H9 (cell line): Measurements from ENCODE around the gene PEPD. TPM values are rescaled to one million over a fixed set of nuclear protein-coding genes. Genes with fewer than 3 reads are reported as not detected.
A peak's percentile ranks its signal among the peaks of the same experiment; 100 is the strongest.

ENCODE experiments used
- DNase-seq: peaks from one replicate; pipeline ENCODE4 v3.0.0-alpha.2; 2017
- H2AFZ ChIP-seq: one replicate; pipeline ENCODE4 v1.6.1; 2013; ENCODE audit warnings: mild to moderate bottlenecking, low read length, control low read depth, moderate library complexity
- H2AK5ac ChIP-seq: 2 replicates; pipeline ENCODE4 v1.6.1; 2013; ENCODE audit warnings: low read length, control low read depth, mixed read lengths; ENCODE audit not compliant: insufficient read length
- H2BK120ac ChIP-seq: one replicate; pipeline ENCODE4 v1.6.1; 2013; ENCODE audit warnings: low read depth, mild to moderate bottlenecking, low read length, control low read depth, inconsistent platforms; ENCODE audit not compliant: poor library complexity, severe bottlenecking
- H2BK12ac ChIP-seq: 2 replicates; pipeline ENCODE4 v1.6.1; 2013; ENCODE audit warnings: low read length, control low read depth, mixed read lengths, low read depth; ENCODE audit not compliant: insufficient read length
- H2BK15ac ChIP-seq: 2 replicates; pipeline ENCODE4 v1.6.1; 2013; ENCODE audit warnings: low read depth, low read length, control low read depth
- H2BK20ac ChIP-seq: one replicate; pipeline ENCODE4 v1.6.1; 2013; ENCODE audit warnings: low read depth, mild to moderate bottlenecking, low read length, control low read depth, inconsistent platforms; ENCODE audit not compliant: poor library complexity, severe bottlenecking
- H2BK5ac ChIP-seq: 2 replicates; pipeline ENCODE4 v1.6.1; 2013; ENCODE audit warnings: low read length, control low read depth, mixed read lengths; ENCODE audit not compliant: insufficient read length
- H3K14ac ChIP-seq: 2 replicates; pipeline ENCODE4 v1.6.1; 2013; ENCODE audit warnings: low read length, control low read depth; ENCODE audit not compliant: insufficient read depth
- H3K18ac ChIP-seq: 2 replicates; pipeline ENCODE4 v1.6.1; 2013; ENCODE audit warnings: low read depth, mild to moderate bottlenecking, mixed read lengths, low read length, control low read depth; ENCODE audit not compliant: insufficient read length
- H3K23ac ChIP-seq: 2 replicates; pipeline ENCODE4 v1.6.1; 2013; ENCODE audit warnings: low read length, control low read depth, mixed read lengths, low read depth; ENCODE audit not compliant: insufficient read length
- H3K23me2 ChIP-seq: 2 replicates; pipeline ENCODE4 v1.6.1; 2013; ENCODE audit warnings: low read depth, mild to moderate bottlenecking, mixed read lengths, low read length, control low read depth; ENCODE audit not compliant: insufficient read length, poor library complexity, severe bottlenecking
- H3K27ac ChIP-seq: 2 replicates; pipeline ENCODE4 v1.5.1; 2013; ENCODE audit warnings: low read length, control low read depth, mixed read lengths, low read depth; ENCODE audit not compliant: insufficient read length
- H3K27me3 ChIP-seq: 2 replicates; pipeline ENCODE4 v1.6.1; 2013; ENCODE audit warnings: low read length, control low read depth, inconsistent platforms; ENCODE audit not compliant: insufficient read depth
- H3K4ac ChIP-seq: 2 replicates; pipeline ENCODE4 v1.6.1; 2013; ENCODE audit warnings: low read depth, mild to moderate bottlenecking, control low read depth, inconsistent platforms, low read length, moderate library complexity
- H3K4me1 ChIP-seq: 2 replicates; pipeline ENCODE4 v1.6.1; 2013; ENCODE audit warnings: low read length, control low read depth, inconsistent platforms; ENCODE audit not compliant: insufficient read depth
- H3K4me2 ChIP-seq: 2 replicates; pipeline ENCODE4 v1.6.1; 2013; ENCODE audit warnings: low read length, control low read depth, mixed read lengths; ENCODE audit not compliant: insufficient read length, insufficient read depth
- H3K56ac ChIP-seq: 2 replicates; pipeline ENCODE4 v1.6.1; 2013; ENCODE audit warnings: low read depth, mild to moderate bottlenecking, mixed read lengths, low read length, control low read depth; ENCODE audit not compliant: insufficient read length
- H3K79me1 ChIP-seq: 2 replicates; pipeline ENCODE4 v1.6.1; 2013; ENCODE audit warnings: low read depth, mild to moderate bottlenecking, moderate library complexity, low read length, control low read depth, inconsistent platforms; ENCODE audit not compliant: insufficient read depth, poor library complexity, severe bottlenecking
- H3K79me2 ChIP-seq: 2 replicates; pipeline ENCODE4 v1.6.1; 2013; ENCODE audit warnings: low read length, control low read depth, inconsistent platforms; ENCODE audit not compliant: insufficient read depth
- H3K9ac ChIP-seq: 2 replicates; pipeline ENCODE4 v1.6.1; 2013; ENCODE audit warnings: low read length, control low read depth, mixed read lengths; ENCODE audit not compliant: insufficient read length; ENCODE audit errors: extremely low read depth
- H3K9me3 ChIP-seq: one replicate; pipeline ENCODE4 v1.6.1; 2013; ENCODE audit warnings: low read depth, low read length, inconsistent platforms; ENCODE audit not compliant: control insufficient read depth
- H3T11ph ChIP-seq: one replicate; pipeline ENCODE4 v1.6.1; 2013; ENCODE audit warnings: mild to moderate bottlenecking, low read length, control low read depth, inconsistent platforms
- H4K20me1 ChIP-seq: one replicate; pipeline ENCODE4 v1.6.1; 2013; ENCODE audit not compliant: control insufficient read depth, insufficient read length, insufficient read depth
- H4K5ac ChIP-seq: 2 replicates; pipeline ENCODE4 v1.6.1; 2013; ENCODE audit warnings: low read depth, mild to moderate bottlenecking, mixed read lengths, low read length, control low read depth; ENCODE audit not compliant: insufficient read length
- H4K8ac ChIP-seq: replicated peaks from 2 replicates; pipeline ENCODE4 v1.6.1; 2013; ENCODE audit warnings: low read length, control low read depth, mixed read lengths, low read depth; ENCODE audit not compliant: insufficient read length
- H4K91ac ChIP-seq: 2 replicates; pipeline ENCODE4 v1.6.1; 2013; ENCODE audit warnings: low read depth, mild to moderate bottlenecking, moderate library complexity, mixed read lengths, low read length, control low read depth; ENCODE audit not compliant: insufficient read length
- H3K27ac Mint-ChIP-seq, 3 experiments: 2 replicates in 2 of 3; 3 replicates in 1 of 3; pipeline ENCODE4 v1.8.0; 2020 to 2021; ENCODE audit warnings: mixed read lengths in 3 of 3, mild to moderate bottlenecking in 1 of 3, moderate library complexity in 1 of 3
- H3K27me3 Mint-ChIP-seq: 2 replicates; pipeline ENCODE4 v1.8.0; 2021; ENCODE audit warnings: low read depth, mild to moderate bottlenecking, moderate library complexity, mixed read lengths
- H3K36me3 Mint-ChIP-seq, 3 experiments: 2 replicates in 2 of 3; 3 replicates in 1 of 3; pipeline ENCODE4 v1.8.0; 2020 to 2021; ENCODE audit warnings: low read depth in 3 of 3, mixed read lengths in 3 of 3; ENCODE audit not compliant: insufficient read depth in 1 of 3
- H3K4me1 Mint-ChIP-seq, 2 experiments: 2 replicates each; pipeline ENCODE4 v1.8.0; 2020; ENCODE audit warnings: mixed read lengths in 2 of 2
- H3K4me3 Mint-ChIP-seq, 2 experiments: 2 replicates in 1 of 2; 3 replicates in 1 of 2; pipeline ENCODE4 v1.8.0; 2020 to 2021; ENCODE audit warnings: mild to moderate bottlenecking in 2 of 2, mixed read lengths in 2 of 2, moderate library complexity in 1 of 2
- H3K9me3 Mint-ChIP-seq, 2 experiments: 2 replicates in 1 of 2; 3 replicates in 1 of 2; pipeline ENCODE4 v1.8.0; 2020; ENCODE audit warnings: mild to moderate bottlenecking in 2 of 2, mixed read lengths in 2 of 2, moderate library complexity in 1 of 2
- CTCF ChIP-seq: fragments of 200-600 bp; sonication (generic); conservative IDR thresholded peaks from 3 replicates; pipeline ENCODE4 v1.8.0; 2021; ENCODE audit warnings: antibody characterized with exemption, mild to moderate bottlenecking
- WGBS: extraction: QIAGEN DNeasy Blood & Tissue Kit; methylation state at CpG from one replicate; pipeline ENCODE4 v1.1.7; 2013; ENCODE audit warnings: missing lambda C conversion rate, low lambda C conversion rate, mixed read lengths; ENCODE audit not compliant: insufficient read length; ENCODE audit errors: extremely low coverage; 5-methylcytosine and 5-hydroxymethylcytosine counted together
- total RNA-seq: library from RNA; stranded (reverse); gene quantifications from 2 replicates; pipeline ENCODE4 v1.2.1, GENCODE V29; 2021

Gene PEPD
- total RNA-seq, 1 experiment from 2014 or later = 52.8 TPM

GRCh38 chr19:33535226-33535625 lies 13.6 kb upstream of the PEPD start:
- Histone ChIP-seq H3K18ac (no peak overlapping the region), H3T11ph (no peak overlapping the region), H3K79me2 (no peaks in the 10 kb centered on the region), H4K91ac (no peak overlapping the region), H2BK120ac (no peak overlapping the region), H3K27ac (no peak overlapping the region), H3K4me1 (peaks cover 9% of the 10 kb centered on the region; the same call in 1 of the 2 replicates), H3K23ac (no peak overlapping the region), H3K4me2 (no peak overlapping the region), H2BK5ac (no peak overlapping the region), H2BK15ac (no peak overlapping the region), H3K23me2 (no peaks in the 10 kb centered on the region), H3K4ac (no peak overlapping the region), H3K9me3 (no peaks in the 10 kb centered on the region), H2BK20ac (no peak overlapping the region), H3K56ac (no peak overlapping the region), H3K79me1 (no peaks in the 10 kb centered on the region), H4K8ac (no peak overlapping the region), H3K14ac (no peak overlapping the region), H4K5ac (no peak overlapping the region), H2AFZ (no peak overlapping the region), H2BK12ac (no peak overlapping the region), H2AK5ac (no peak overlapping the region), H3K9ac (no peak overlapping the region), H4K20me1 (no peaks in the 10 kb centered on the region), H3K27me3 (no peaks in the 10 kb centered on the region)
- no CpG with 5 or more reads among the region's 8 CpGs for WGBS
- no peak for TF ChIP-seq CTCF
- DNase-seq = no peak
- Mint-ChIP-seq H3K27me3 (peaks cover 2% of the 10 kb centered on the region; the same call in 1 of the 2 replicates), H3K36me3 (no peaks in the 10 kb centered on the region; a peak in 1 of 7 replicates), H3K9me3 (no peaks in the 10 kb centered on the region), H3K4me1 (peaks cover 9 to 30% of the 10 kb centered on the region in 2 experiments), H3K27ac (peak overlapping the region in 1 of 3 experiments; percentile 72; a peak in 2 of 7 replicates), H3K4me3 (no peak overlapping the region)
